HCT116 (cell line): ENCODE data around the gene TMEM101. TPM values are rescaled to one million over a fixed set of nuclear protein-coding genes. Genes with fewer than 3 reads are reported as not detected.

Experiments
- ATAC-seq: fragments of 200-7000 bp; cut with Tn5 transposase; 2 replicates; pipeline ENCODE4 v1.9.1; 2020; ENCODE audit warnings: mild to moderate bottlenecking, moderate library complexity
- BruUV-seq: library from RNA; stranded (reverse); fragments of 400-500 nt; replicated peaks from 2 replicates; lab custom pipeline; 2021; lab: Mats Ljungman, UMichigan
- CTCF ChIA-PET: fragments of 300-600 bp; sonication (Branson Sonifier 250); formaldehyde crosslinking; loops from one replicate; lab custom pipeline; 2021; ENCODE audit warnings: antibody characterized with exemption; lab: Charles Lee
- POLR2A ChIA-PET: fragments of 300-600, 350-600 bp; sonication (Branson Sonifier 250); formaldehyde crosslinking; loops from one replicate; lab custom pipeline; 2021; ENCODE audit warnings: antibody characterized with exemption; lab: Charles Lee
- RAD21 ChIA-PET, 2 experiments: fragments of 300-600 bp; sonication (Branson Sonifier 250); formaldehyde crosslinking; loops; one replicate each; lab custom pipeline; 2023; ENCODE audit warnings: low total read pairs in 2 of 2; ENCODE audit not compliant: uncharacterized antibody in 2 of 2, unreplicated experiment in 2 of 2, low non-redundant PET in 1 of 2; lab: Charles Lee
- DNase-seq: peaks from one replicate; pipeline ENCODE4 v3.0.0-alpha.2; 2010; ENCODE audit warnings: low read depth, low spot score
- H2AFZ ChIP-seq: fragments of 200-600 bp; shearing (Covaris generic), sonication (generic); 2 replicates; pipeline ENCODE4 v1.6.1; 2017; ENCODE audit warnings: low read depth, mixed run types, mixed read lengths, antibody characterized with exemption, low read length; ENCODE audit not compliant: poor library complexity, severe bottlenecking
- H3K27ac ChIP-seq: 2 replicates; pipeline ENCODE4 v1.5.1; 2012; ENCODE audit warnings: low read depth, low read length
- H3K27me3 ChIP-seq: fragments of 200-600 bp; sonication (generic); 2 replicates; pipeline ENCODE4 v1.6.1; 2016; ENCODE audit warnings: mixed run types, low read length, mixed read lengths; ENCODE audit not compliant: insufficient read depth
- H3K36me3 ChIP-seq, 2 experiments: fragments of 200-500 bp in 1 of 2; fragments of 200-600 bp in 1 of 2; sonication (Bioruptor generic) in 1 of 2; sonication (generic) in 1 of 2; 2 replicates each; pipeline versions ENCODE4 v1.5.1 to v1.6.1; 2014 to 2016; ENCODE audit warnings: low read length in 2 of 2, inconsistent platforms in 1 of 2, mixed read lengths in 1 of 2, mixed run types in 1 of 2; ENCODE audit not compliant: insufficient read depth in 2 of 2, control insufficient read depth in 1 of 2
- H3K4me1 ChIP-seq, 2 experiments: fragments of 200-600 bp in 1 of 2; sonication (generic) in 1 of 2; 2 replicates each; pipeline versions ENCODE4 v1.5.1 to v1.6.1; 2012 to 2017; ENCODE audit warnings: low read length in 2 of 2, inconsistent platforms in 1 of 2, mild to moderate bottlenecking in 1 of 2, mixed read lengths in 1 of 2, mixed run types in 1 of 2, moderate library complexity in 1 of 2; ENCODE audit not compliant: insufficient read depth in 2 of 2, control insufficient read depth in 1 of 2
- H3K4me2 ChIP-seq: fragments of 200-600 bp; sonication (generic); 2 replicates; pipeline ENCODE4 v1.6.1; 2017; ENCODE audit warnings: mixed run types, low read length, mixed read lengths
- H3K4me3 ChIP-seq, 2 experiments: fragments of 200-600 bp in 1 of 2; sonication (generic) in 1 of 2; replicated peaks in 1 of 2; 2 replicates each; pipeline ENCODE4 v1.5.1; 2011 to 2016; ENCODE audit warnings: low read length in 2 of 2, control low read depth in 1 of 2, low read depth in 1 of 2, mild to moderate bottlenecking in 1 of 2, mixed read lengths in 1 of 2, mixed run types in 1 of 2
- H3K79me2 ChIP-seq: fragments of 200-600 bp; sonication (generic); 2 replicates; pipeline ENCODE4 v1.6.1; 2017; ENCODE audit warnings: mild to moderate bottlenecking, mixed run types, low read length, moderate library complexity, mixed read lengths; ENCODE audit not compliant: insufficient read depth
- H3K9ac ChIP-seq: fragments of 200-600 bp; sonication (generic); 2 replicates; pipeline ENCODE4 v1.6.1; 2016; ENCODE audit warnings: low read length, mixed read lengths
- H3K9me2 ChIP-seq: fragments of 200-600 bp; sonication (generic), shearing (Covaris generic); 2 replicates; pipeline ENCODE4 v1.6.1; 2017; ENCODE audit warnings: mixed run types, mild to moderate bottlenecking, moderate library complexity; ENCODE audit not compliant: insufficient read depth
- H3K9me3 ChIP-seq, 2 experiments: fragments of 200-500 bp in 1 of 2; fragments of 200-600 bp in 1 of 2; sonication (Bioruptor generic) in 1 of 2; sonication (generic) in 1 of 2; 2 replicates each; pipeline ENCODE4 v1.6.1; 2014 to 2017; ENCODE audit warnings: low read length in 2 of 2, mixed read lengths in 2 of 2, inconsistent platforms in 1 of 2, low read depth in 1 of 2, mild to moderate bottlenecking in 1 of 2, mixed run types in 1 of 2, moderate library complexity in 1 of 2; ENCODE audit not compliant: control insufficient read depth in 1 of 2, insufficient read depth in 1 of 2
- H4K20me1 ChIP-seq: fragments of 200-600 bp; sonication (generic), shearing (Covaris generic); 2 replicates; pipeline ENCODE4 v1.6.1; 2017; ENCODE audit warnings: mixed run types, mild to moderate bottlenecking, moderate library complexity; ENCODE audit not compliant: insufficient read depth
- CBX3 ChIP-seq: IDR thresholded peaks from 2 replicates; pipeline ENCODE4 v1.6.1; 2012; ENCODE audit warnings: low read depth
- EGR1 ChIP-seq: IDR thresholded peaks from 2 replicates; pipeline ENCODE4 v1.6.1; 2012; ENCODE audit warnings: low read depth
- ELF1 ChIP-seq: IDR thresholded peaks from 2 replicates; pipeline ENCODE4 v1.6.1; 2012; ENCODE audit warnings: low read depth, borderline replicate concordance
- EZH2phosphoT487 ChIP-seq: fragments of 200-600 bp; IDR thresholded peaks from 2 replicates; pipeline ENCODE4 v1.6.1; 2018; ENCODE audit warnings: antibody characterized with exemption, borderline replicate concordance
- MAX ChIP-seq: IDR thresholded peaks from 2 replicates; pipeline ENCODE4 v1.6.1; 2012
- REST ChIP-seq: IDR thresholded peaks from 2 replicates; pipeline ENCODE4 v1.6.1; 2012; ENCODE audit warnings: low read depth
- SIN3A ChIP-seq: IDR thresholded peaks from 2 replicates; pipeline ENCODE4 v1.6.1; 2012; ENCODE audit warnings: low read depth
- SP1 ChIP-seq: IDR thresholded peaks from 2 replicates; pipeline ENCODE4 v1.6.1; 2012; ENCODE audit warnings: low read depth
- SRF ChIP-seq: IDR thresholded peaks from 2 replicates; pipeline ENCODE4 v1.6.1; 2012; ENCODE audit warnings: low read depth
- ZFX ChIP-seq: fragments of 450-650 bp; IDR thresholded peaks from 2 replicates; pipeline ENCODE4 v1.6.1; 2017
- intact Hi-C: fragments of 100-400 bp; cut with micrococcal nuclease; formaldehyde crosslinking; loops from 2 replicates; pipeline ENCODE4 v1.10.0; 2022
- total RNA-seq: library from RNA; stranded (reverse); gene quantifications from one replicate; pipeline ENCODE4 v1.2.1, GENCODE V29; 2021; ENCODE audit not compliant: unreplicated experiment

The TMEM101 gene
- total RNA-seq, 1 experiment from 2014 or later = 43.8 TPM

- Histone ChIP-seq H3K9me2 (no peaks in the 10 kb centered on the region), H3K9me3 (no peaks in the 10 kb centered on the region), H2AFZ (no peak overlapping the region), H3K27ac (peak overlapping the region; percentile 81), H3K4me2 (peak overlapping the region; percentile 99), H3K79me2 (peaks cover 41% of the 10 kb centered on the region; the same call in 1 of the 2 replicates), H3K4me1 (peaks cover 36 to 74% of the 10 kb centered on the region in 2 experiments), H3K9ac (peak overlapping the region; percentile 14; the same call in 1 of the 2 replicates), H3K4me3 (peak overlapping the region; percentile 4 to 92), H3K27me3 (no peaks in the 10 kb centered on the region), H4K20me1 (no peaks in the 10 kb centered on the region), H3K36me3 (peaks cover 10 to 21% of the 10 kb centered on the region in 2 experiments; a peak in 3 of 4 replicates)
- no peak for TF ChIP-seq SP1
- TF ChIP-seq EZH2phosphoT487 = no peak
- TF ChIP-seq SIN3A = no peak
- TF ChIP-seq REST = no peak
- TF ChIP-seq EGR1 = no peak
- no peak for TF ChIP-seq ELF1
- TF ChIP-seq ZFX = no peak
- TF ChIP-seq CBX3 = no peak
- TF ChIP-seq SRF = no peak
- no peak for TF ChIP-seq MAX
- ChIA-PET RAD21 (no interaction called here), POLR2A (no interaction called here), CTCF (interaction anchor here (1.7 kb wide), 1 partner anchor 67 kb away, joined by 6 read pairs; no protein-coding TSS in a partner anchor)
- BruUV-seq = no TSS peak
- intact Hi-C loops = no loop called here
- DNase-seq (no peak), ATAC-seq (no peak)
Measured at GRCh38 chr17:44007346-44008204, 7.2 kb downstream of the TMEM101 start.
